DOHH2 (cell line): ENCODE results near the gene KLK6.

Source experiments
- CTCF ChIP-seq: fragments of 200-600 bp; sonication (generic); IDR thresholded peaks from one replicate; pipeline ENCODE4 v1.5.1; 2014; ENCODE audit warnings: antibody characterized with exemption, mild to moderate bottlenecking, low read depth, low read length; ENCODE audit not compliant: poor library complexity, severe bottlenecking
- EZH2phosphoT487 ChIP-seq: fragments of 200-600 bp; sonication (generic); IDR thresholded peaks from 2 replicates; pipeline ENCODE4 v1.6.1; 2017; ENCODE audit warnings: borderline replicate concordance, mild to moderate bottlenecking, antibody characterized with exemption, low read length, moderate library complexity, mixed read lengths

- TF ChIP-seq CTCF (no peak), EZH2phosphoT487 (no peak)
Observed at GRCh38 chr19:50912102-50912599, 57.2 kb downstream of the KLK6 start.
